GM12878 (cell line): ENCODE data around the gene UBAP2. TPM values are rescaled to one million over a fixed set of nuclear protein-coding genes. Genes with fewer than 3 reads are reported as not detected.

Experiments
- BHLHE40 ChIP-seq, 2 experiments: fragments of 450-650 bp in 1 of 2; IDR thresholded peaks; 2 replicates each; pipeline ENCODE4 v1.6.1; 2011 to 2017; ENCODE audit warnings: low read depth in 2 of 2, borderline replicate concordance in 1 of 2, improper control_type of control experiment in 1 of 2, low read length in 1 of 2, mild to moderate bottlenecking in 1 of 2
- BMI1 ChIP-seq: fragments of 450-650 bp; IDR thresholded peaks from 2 replicates; pipeline ENCODE4 v1.6.1; 2016; ENCODE audit warnings: mild to moderate bottlenecking, moderate library complexity, borderline replicate concordance
- CEBPB ChIP-seq, 2 experiments: fragments of 150-350 bp in 1 of 2; IDR thresholded peaks; 2 replicates each; pipeline ENCODE4 v1.6.1; 2012 to 2014; ENCODE audit warnings: low read depth in 2 of 2, low read length in 2 of 2, borderline replicate concordance in 1 of 2, inconsistent platforms in 1 of 2
- CREB1 ChIP-seq: IDR thresholded peaks from 2 replicates; pipeline ENCODE4 v1.6.1; 2012; ENCODE audit warnings: low read depth, mild to moderate bottlenecking, inconsistent platforms
- HCFC1 ChIP-seq: fragments of 150-350 bp; IDR thresholded peaks from 2 replicates; pipeline ENCODE4 v1.6.1; 2014; ENCODE audit warnings: low read length
- HDGF ChIP-seq: fragments of 450-650 bp; IDR thresholded peaks from 2 replicates; pipeline ENCODE4 v1.6.1; 2016; ENCODE audit warnings: antibody characterized with exemption
- JUNB ChIP-seq: IDR thresholded peaks from 2 replicates; pipeline ENCODE4 v1.6.1; 2016; ENCODE audit warnings: antibody characterized with exemption, mild to moderate bottlenecking
- MEF2A ChIP-seq: IDR thresholded peaks from 2 replicates; pipeline ENCODE4 v1.6.1; 2011; ENCODE audit warnings: low read depth, mild to moderate bottlenecking, low read length, moderate library complexity; ENCODE audit not compliant: insufficient read depth
- MEF2B ChIP-seq: fragments of 450-650 bp; IDR thresholded peaks from 2 replicates; pipeline ENCODE4 v1.6.1; 2018; ENCODE audit warnings: mild to moderate bottlenecking, moderate library complexity; ENCODE audit not compliant: partially characterized antibody, poor library complexity, severe bottlenecking
- MTA3 ChIP-seq: IDR thresholded peaks from 2 replicates; pipeline ENCODE4 v1.6.1; 2012; ENCODE audit warnings: low read length, inconsistent platforms, borderline replicate concordance
- NFIC ChIP-seq: IDR thresholded peaks from 2 replicates; pipeline ENCODE4 v1.6.1; 2012; ENCODE audit warnings: low read depth, mild to moderate bottlenecking, inconsistent platforms, low read length, moderate library complexity
- PAX8 ChIP-seq: fragments of 450-650 bp; IDR thresholded peaks from 2 replicates; pipeline ENCODE4 v1.6.1; 2017; ENCODE audit warnings: mild to moderate bottlenecking, moderate library complexity
- POLR2AphosphoS5 ChIP-seq: IDR thresholded peaks from 2 replicates; pipeline ENCODE4 v1.6.1; 2011; ENCODE audit warnings: mild to moderate bottlenecking, low read length, inconsistent platforms
- RAD21 ChIP-seq: IDR thresholded peaks from 2 replicates; pipeline ENCODE4 v1.6.1; 2011; ENCODE audit warnings: mild to moderate bottlenecking, low read depth, low read length, moderate library complexity; ENCODE audit not compliant: insufficient read depth
- SPI1 ChIP-seq: IDR thresholded peaks from 2 replicates; pipeline ENCODE4 v1.6.1; 2011; ENCODE audit warnings: low read depth, mild to moderate bottlenecking, low read length, moderate library complexity, borderline replicate concordance; ENCODE audit not compliant: insufficient read depth
- SRF ChIP-seq, 2 experiments: IDR thresholded peaks; 2 replicates each; pipeline ENCODE4 v1.6.1; 2011; ENCODE audit warnings: low read depth in 2 of 2, low read length in 2 of 2, mild to moderate bottlenecking in 1 of 2, moderate library complexity in 1 of 2
- SUZ12 ChIP-seq: fragments of 200-600 bp; sonication (generic); IDR thresholded peaks from one replicate; pipeline ENCODE4 v1.6.1; 2018; ENCODE audit warnings: antibody characterized with exemption, mild to moderate bottlenecking; ENCODE audit not compliant: unreplicated experiment
- ZNF207 ChIP-seq: fragments of 450-650 bp; IDR thresholded peaks from 2 replicates; pipeline ENCODE4 v1.6.1; 2014; ENCODE audit warnings: antibody characterized with exemption, mild to moderate bottlenecking, borderline replicate concordance
- ZNF217 ChIP-seq: fragments of 450-650 bp; IDR thresholded peaks from 2 replicates; pipeline ENCODE4 v1.6.1; 2017; ENCODE audit warnings: antibody characterized with exemption, mild to moderate bottlenecking
- ZZZ3 ChIP-seq: IDR thresholded peaks from 2 replicates; pipeline ENCODE4 v1.6.1; 2011; ENCODE audit warnings: low read depth; ENCODE audit not compliant: control insufficient read depth, insufficient read length
- polyA plus RNA-seq, 11 experiments: library from polyadenylated mRNA; depleted of rRNA in 4 of 11; unstranded in 6 of 11; stranded (reverse) in 5 of 11; fragments of >200 nt; fragmentation: Nextera tagmentation in 4 of 11; fragmentation: Illumina TruSeq in 1 of 11; extraction: Ambion mirVana in 4 of 11; extraction: Trizol in 1 of 11; gene quantifications; 1 replicate in 1 of 11; 2 replicates in 10 of 11; pipeline versions ENCODE4 v1.2.1 to v1.2.3, GENCODE V29; 2011 to 2016; ENCODE audit warnings: inconsistent platforms in 2 of 11, missing spikeins in 2 of 11, low read depth in 1 of 11
- total RNA-seq, 4 experiments: library from RNA; depleted of rRNA in 3 of 4; stranded (reverse); fragments of >200 nt in 3 of 4; fragmentation: Illumina TruSeq in 1 of 4; extraction: Trizol in 1 of 4; gene quantifications; 2 replicates each; pipeline versions ENCODE4 v1.2.1 to v1.2.3, GENCODE V29; 2013 to 2021
- TF ChIP-seq, protein P1 (sequence below): fragments of 450-650 bp; IDR thresholded peaks from 2 replicates; pipeline ENCODE4 v1.6.1; 2017; ENCODE audit warnings: antibody characterized with exemption, mild to moderate bottlenecking, moderate library complexity
- TF ChIP-seq, protein P2 (sequence below): IDR thresholded peaks from 2 replicates; pipeline ENCODE4 v1.6.1; 2011; ENCODE audit warnings: borderline replicate concordance, low read depth, mild to moderate bottlenecking, moderate library complexity, mixed read lengths, low read length; ENCODE audit not compliant: insufficient read depth; ENCODE audit errors: extremely low read length
- TF ChIP-seq, protein P3 (sequence below): fragments of 450-650 bp; IDR thresholded peaks from 2 replicates; pipeline ENCODE4 v1.6.1; 2018; ENCODE audit warnings: borderline replicate concordance, mild to moderate bottlenecking; ENCODE audit not compliant: partially characterized antibody

UBAP2 gene
- total and polyA plus RNA-seq, 10 of the 15 experiments (the other 5 are each of a cell fraction or from before 2014, with no cell fraction given), result 8.5 to 48.2 (median 28.1) TPM

DNA sequence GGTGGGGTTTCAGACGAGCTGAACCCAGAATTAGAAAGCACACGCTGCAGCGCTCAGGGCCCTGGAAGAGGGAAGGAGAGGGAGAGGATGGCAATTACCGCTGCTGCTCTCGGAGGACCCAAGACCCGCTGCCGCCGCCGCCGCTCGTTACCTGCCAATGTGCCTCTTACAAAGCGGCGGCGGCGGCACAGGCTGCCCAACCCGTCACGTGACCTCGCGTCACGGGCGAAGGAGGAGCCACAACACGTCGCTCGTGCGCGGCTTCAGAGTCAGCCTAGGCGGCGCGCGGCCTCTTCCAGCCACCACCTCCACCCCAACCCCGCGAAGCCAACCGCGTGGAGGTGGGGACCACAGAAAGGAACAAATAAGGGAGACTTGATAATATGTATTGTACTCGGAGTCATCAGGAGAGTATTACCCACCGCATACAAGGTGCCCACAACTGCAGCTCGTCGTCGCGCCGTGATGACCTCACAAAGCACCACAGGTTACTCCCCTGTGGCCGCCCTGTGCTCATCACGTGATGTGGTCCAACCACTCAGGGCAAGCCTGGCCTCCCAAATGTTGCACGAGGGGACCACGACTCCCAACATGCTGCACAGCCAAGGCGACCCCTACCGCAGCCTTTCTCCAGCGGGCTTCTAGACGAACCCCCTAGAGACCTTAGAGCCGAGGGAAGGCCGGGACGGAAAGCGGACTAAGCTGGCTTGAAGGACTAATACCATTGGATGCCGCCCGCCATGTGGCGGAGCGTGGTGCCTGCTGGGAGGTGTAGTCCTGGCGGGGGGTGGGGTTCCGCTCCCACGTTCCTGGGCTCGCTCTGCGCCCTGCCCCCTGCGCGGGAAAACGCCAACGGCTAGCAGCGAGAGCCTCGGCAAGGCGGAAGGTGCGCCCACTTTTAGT, at the start of gene UBAP2 (continued):
- TF ChIP-seq, protein P1, sequence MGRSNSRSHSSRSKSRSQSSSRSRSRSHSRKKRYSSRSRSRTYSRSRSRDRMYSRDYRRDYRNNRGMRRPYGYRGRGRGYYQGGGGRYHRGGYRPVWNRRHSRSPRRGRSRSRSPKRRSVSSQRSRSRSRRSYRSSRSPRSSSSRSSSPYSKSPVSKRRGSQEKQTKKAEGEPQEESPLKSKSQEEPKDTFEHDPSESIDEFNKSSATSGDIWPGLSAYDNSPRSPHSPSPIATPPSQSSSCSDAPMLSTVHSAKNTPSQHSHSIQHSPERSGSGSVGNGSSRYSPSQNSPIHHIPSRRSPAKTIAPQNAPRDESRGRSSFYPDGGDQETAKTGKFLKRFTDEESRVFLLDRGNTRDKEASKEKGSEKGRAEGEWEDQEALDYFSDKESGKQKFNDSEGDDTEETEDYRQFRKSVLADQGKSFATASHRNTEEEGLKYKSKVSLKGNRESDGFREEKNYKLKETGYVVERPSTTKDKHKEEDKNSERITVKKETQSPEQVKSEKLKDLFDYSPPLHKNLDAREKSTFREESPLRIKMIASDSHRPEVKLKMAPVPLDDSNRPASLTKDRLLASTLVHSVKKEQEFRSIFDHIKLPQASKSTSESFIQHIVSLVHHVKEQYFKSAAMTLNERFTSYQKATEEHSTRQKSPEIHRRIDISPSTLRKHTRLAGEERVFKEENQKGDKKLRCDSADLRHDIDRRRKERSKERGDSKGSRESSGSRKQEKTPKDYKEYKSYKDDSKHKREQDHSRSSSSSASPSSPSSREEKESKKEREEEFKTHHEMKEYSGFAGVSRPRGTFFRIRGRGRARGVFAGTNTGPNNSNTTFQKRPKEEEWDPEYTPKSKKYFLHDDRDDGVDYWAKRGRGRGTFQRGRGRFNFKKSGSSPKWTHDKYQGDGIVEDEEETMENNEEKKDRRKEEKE, result no peak
- no peak for TF ChIP-seq BMI1
- no peak for TF ChIP-seq HDGF
- TF ChIP-seq HCFC1, result peak; percentile 90
- TF ChIP-seq POLR2AphosphoS5, result peak; percentile 97
- TF ChIP-seq SPI1, result 0 out of 2 replicates have a peak, but pooled peaks have one; percentile 19
- TF ChIP-seq PAX8, result no peak
- TF ChIP-seq CREB1, result peak; percentile 98
- no peak for TF ChIP-seq SUZ12
- TF ChIP-seq NFIC, result peak; percentile 26; the same call in 1 of the 2 replicates
- TF ChIP-seq, protein P2, sequence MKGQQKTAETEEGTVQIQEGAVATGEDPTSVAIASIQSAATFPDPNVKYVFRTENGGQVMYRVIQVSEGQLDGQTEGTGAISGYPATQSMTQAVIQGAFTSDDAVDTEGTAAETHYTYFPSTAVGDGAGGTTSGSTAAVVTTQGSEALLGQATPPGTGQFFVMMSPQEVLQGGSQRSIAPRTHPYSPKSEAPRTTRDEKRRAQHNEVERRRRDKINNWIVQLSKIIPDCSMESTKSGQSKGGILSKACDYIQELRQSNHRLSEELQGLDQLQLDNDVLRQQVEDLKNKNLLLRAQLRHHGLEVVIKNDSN, result peak; percentile 93
- no peak for TF ChIP-seq MEF2A
- TF ChIP-seq, protein P3, sequence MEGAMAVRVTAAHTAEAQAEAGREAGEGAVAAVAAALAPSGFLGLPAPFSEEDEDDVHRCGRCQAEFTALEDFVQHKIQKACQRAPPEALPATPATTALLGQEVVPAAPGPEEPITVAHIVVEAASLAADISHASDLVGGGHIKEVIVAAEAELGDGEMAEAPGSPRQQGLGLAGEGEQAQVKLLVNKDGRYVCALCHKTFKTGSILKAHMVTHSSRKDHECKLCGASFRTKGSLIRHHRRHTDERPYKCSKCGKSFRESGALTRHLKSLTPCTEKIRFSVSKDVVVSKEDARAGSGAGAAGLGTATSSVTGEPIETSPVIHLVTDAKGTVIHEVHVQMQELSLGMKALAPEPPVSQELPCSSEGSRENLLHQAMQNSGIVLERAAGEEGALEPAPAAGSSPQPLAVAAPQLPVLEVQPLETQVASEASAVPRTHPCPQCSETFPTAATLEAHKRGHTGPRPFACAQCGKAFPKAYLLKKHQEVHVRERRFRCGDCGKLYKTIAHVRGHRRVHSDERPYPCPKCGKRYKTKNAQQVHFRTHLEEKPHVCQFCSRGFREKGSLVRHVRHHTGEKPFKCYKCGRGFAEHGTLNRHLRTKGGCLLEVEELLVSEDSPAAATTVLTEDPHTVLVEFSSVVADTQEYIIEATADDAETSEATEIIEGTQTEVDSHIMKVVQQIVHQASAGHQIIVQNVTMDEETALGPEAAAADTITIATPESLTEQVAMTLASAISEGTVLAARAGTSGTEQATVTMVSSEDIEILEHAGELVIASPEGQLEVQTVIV, result no peak
- no peak for TF ChIP-seq ZZZ3
- no peak for TF ChIP-seq RAD21
- peak; percentile 26; the same call in 1 of the 2 replicates for TF ChIP-seq ZNF207
- TF ChIP-seq SRF (IDR thresholded peaks at IDR 0.05; ENCODE audit: low read depth in 2 of 2, low read length in 2 of 2), result 0 out of 4 replicates have a peak, but pooled peaks of 1 of the 2 experiments have one; percentile 65
- TF ChIP-seq ZNF217, result no peak; the same call in 1 of the 2 replicates
- TF ChIP-seq CEBPB (IDR thresholded peaks at IDR 0.05; ENCODE audit: borderline replicate concordance in 1 of 2, low read depth in 2 of 2, low read length in 2 of 2), result no peak
- peak; percentile 97 for TF ChIP-seq MEF2B
- no peak for TF ChIP-seq JUNB
- TF ChIP-seq MTA3, result no peak
- peak; percentile 92 to 99 for TF ChIP-seq BHLHE40 (IDR thresholded peaks at IDR 0.05; ENCODE audit: borderline replicate concordance in 1 of 2, low read depth in 2 of 2, low read length in 1 of 2)
